Osteoblast (primary cell): Measurements from ENCODE around the gene IPO13. TPM values are rescaled to one million over a fixed set of nuclear protein-coding genes. Genes with fewer than 3 reads are reported as not detected.

ENCODE experiments used
- DNase-seq: peaks from one replicate; pipeline ENCODE4 v3.0.0; 2011; ENCODE audit warnings: low spot score, mixed read lengths; ENCODE audit not compliant: insufficient read length; ENCODE audit errors: missing footprints
- H2AFZ ChIP-seq: 2 replicates; pipeline ENCODE4 v1.6.0; 2011; ENCODE audit warnings: mild to moderate bottlenecking, low read length
- H3K27ac ChIP-seq: 2 replicates; pipeline ENCODE4 v1.5.1; 2011; ENCODE audit warnings: mild to moderate bottlenecking, low read depth, low read length, moderate library complexity
- H3K27me3 ChIP-seq: 2 replicates; pipeline ENCODE4 v1.6.0; 2012; ENCODE audit warnings: mild to moderate bottlenecking, control low read depth, inconsistent platforms, low read length, moderate library complexity; ENCODE audit not compliant: insufficient read depth
- H3K36me3 ChIP-seq: 2 replicates; pipeline ENCODE4 v1.5.1; 2011; ENCODE audit warnings: mild to moderate bottlenecking, low read length, control low read depth, moderate library complexity; ENCODE audit not compliant: insufficient read depth
- H3K4me1 ChIP-seq: 2 replicates; pipeline ENCODE4 v1.5.1; 2011; ENCODE audit warnings: mild to moderate bottlenecking, low read length, control low read depth, moderate library complexity; ENCODE audit not compliant: insufficient read depth
- H3K4me2 ChIP-seq: 2 replicates; pipeline ENCODE4 v1.6.0; 2011; ENCODE audit warnings: mild to moderate bottlenecking, low read length; ENCODE audit not compliant: insufficient read depth
- H3K4me3 ChIP-seq: fragments of 200-600 bp; sonication (generic); 3 replicates; pipeline ENCODE4 v1.5.1; 2012; ENCODE audit warnings: mild to moderate bottlenecking, low read length, inconsistent platforms; ENCODE audit not compliant: insufficient read depth
- H3K79me2 ChIP-seq: 2 replicates; pipeline ENCODE4 v1.6.0; 2012; ENCODE audit warnings: mild to moderate bottlenecking, low read length, control low read depth, inconsistent platforms; ENCODE audit not compliant: insufficient read depth
- H3K9me3 ChIP-seq: 2 replicates; pipeline ENCODE4 v1.5.1; 2011; ENCODE audit warnings: low read depth, low read length, control low read depth
- H4K20me1 ChIP-seq: 2 replicates; pipeline ENCODE4 v1.6.0; 2012; ENCODE audit warnings: mild to moderate bottlenecking, low read length, control low read depth; ENCODE audit not compliant: insufficient read depth
- total RNA-seq: library from RNA; depleted of rRNA; stranded (reverse); fragments of >200 nt; gene quantifications from 2 replicates; pipeline ENCODE4 v1.2.3, GENCODE V29; 2012
- TF ChIP-seq, protein P1 (sequence below): IDR thresholded peaks from 2 replicates; pipeline ENCODE4 v1.5.1; 2011; ENCODE audit warnings: mild to moderate bottlenecking, low read depth, low read length, moderate library complexity; ENCODE audit errors: extremely low read depth

The IPO13 gene
- total RNA-seq, 1 donor: 20.6 TPM

DNA sequence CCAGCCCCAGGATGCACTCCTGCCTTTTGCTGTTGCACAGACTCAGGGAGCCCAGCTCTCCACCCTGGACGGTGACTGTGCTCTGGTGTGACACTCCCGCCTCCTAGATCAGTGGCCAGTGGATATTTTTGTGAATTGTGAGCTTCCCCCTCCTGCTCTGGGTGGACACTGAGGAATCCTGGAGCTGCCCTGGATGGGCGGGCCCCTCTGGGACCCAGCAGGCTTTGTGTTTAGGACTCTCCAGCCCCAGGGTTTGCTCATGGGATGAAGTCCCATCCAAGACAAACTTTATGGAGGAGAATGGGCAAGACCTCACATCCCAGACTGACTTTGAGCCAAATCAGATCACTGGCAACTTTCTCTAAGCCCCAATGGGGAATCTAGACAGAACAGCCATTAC is 68.5 kb downstream of the IPO13 start:
- H3K9me3 ChIP-seq: no peaks in the 10 kb centered on the region
- H2AFZ ChIP-seq: peak overlapping the region; percentile 18
- DNase-seq: peak; percentile 87
- no peaks in the 10 kb centered on the region for H3K79me2 ChIP-seq
- TF ChIP-seq, protein P1, sequence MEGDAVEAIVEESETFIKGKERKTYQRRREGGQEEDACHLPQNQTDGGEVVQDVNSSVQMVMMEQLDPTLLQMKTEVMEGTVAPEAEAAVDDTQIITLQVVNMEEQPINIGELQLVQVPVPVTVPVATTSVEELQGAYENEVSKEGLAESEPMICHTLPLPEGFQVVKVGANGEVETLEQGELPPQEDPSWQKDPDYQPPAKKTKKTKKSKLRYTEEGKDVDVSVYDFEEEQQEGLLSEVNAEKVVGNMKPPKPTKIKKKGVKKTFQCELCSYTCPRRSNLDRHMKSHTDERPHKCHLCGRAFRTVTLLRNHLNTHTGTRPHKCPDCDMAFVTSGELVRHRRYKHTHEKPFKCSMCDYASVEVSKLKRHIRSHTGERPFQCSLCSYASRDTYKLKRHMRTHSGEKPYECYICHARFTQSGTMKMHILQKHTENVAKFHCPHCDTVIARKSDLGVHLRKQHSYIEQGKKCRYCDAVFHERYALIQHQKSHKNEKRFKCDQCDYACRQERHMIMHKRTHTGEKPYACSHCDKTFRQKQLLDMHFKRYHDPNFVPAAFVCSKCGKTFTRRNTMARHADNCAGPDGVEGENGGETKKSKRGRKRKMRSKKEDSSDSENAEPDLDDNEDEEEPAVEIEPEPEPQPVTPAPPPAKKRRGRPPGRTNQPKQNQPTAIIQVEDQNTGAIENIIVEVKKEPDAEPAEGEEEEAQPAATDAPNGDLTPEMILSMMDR: no peak
- no peak overlapping the region for H3K4me3 ChIP-seq
- H4K20me1 ChIP-seq: no peaks in the 10 kb centered on the region
- H3K4me1 ChIP-seq: peaks cover 27% of the 10 kb centered on the region
- H3K27ac ChIP-seq: no peak overlapping the region
- no peaks in the 10 kb centered on the region for H3K36me3 ChIP-seq
- H3K4me2 ChIP-seq: peak overlapping the region; percentile 47
- no peaks in the 10 kb centered on the region for H3K27me3 ChIP-seq

DNA sequence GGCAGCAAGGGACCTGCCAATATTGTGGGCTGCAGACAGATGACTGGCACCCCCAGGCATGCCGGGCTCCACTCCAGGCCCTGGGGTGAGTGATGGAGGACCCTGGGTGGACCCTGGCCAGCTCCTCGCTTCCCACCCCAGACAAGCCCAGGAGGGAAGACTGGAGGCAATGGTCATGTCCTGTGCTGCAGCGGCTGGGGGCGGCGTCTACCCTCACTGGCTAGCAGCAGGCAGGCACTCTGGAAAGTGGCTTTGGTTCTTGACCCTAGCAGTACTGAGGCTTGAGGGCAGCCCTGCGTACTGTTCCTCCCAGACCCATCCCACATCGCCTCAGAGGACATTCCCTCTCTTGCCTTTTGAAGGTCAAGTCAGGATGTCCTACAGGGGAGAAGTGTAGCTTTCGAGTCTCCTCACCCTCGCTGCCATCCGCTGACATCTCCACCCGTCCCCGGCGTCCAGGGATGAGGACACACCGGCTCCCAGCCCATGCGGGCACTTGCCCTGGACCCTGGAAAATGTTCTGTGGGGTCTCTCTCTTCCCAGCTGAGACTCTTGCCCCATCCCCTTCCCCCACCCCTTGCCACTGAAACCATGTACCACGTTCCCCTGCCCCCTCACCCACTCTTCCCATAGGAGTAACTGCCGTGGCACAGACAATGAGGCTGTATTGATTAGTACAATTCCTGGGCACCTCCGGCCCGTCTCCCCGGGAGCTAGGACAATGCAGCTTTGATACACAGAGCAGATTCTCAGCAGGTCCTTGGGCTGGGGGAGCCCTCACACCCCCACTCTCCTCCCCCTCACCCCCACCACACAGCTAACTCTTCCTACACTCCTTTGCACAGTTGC is 69.5 kb downstream of the IPO13 start:
- Histone ChIP-seq H3K9me3 (no peaks in the 10 kb centered on the region), H3K36me3 (no peaks in the 10 kb centered on the region), H3K4me1 (peaks cover 27% of the 10 kb centered on the region), H4K20me1 (no peaks in the 10 kb centered on the region), H2AFZ (no peak overlapping the region), H3K27ac (no peak overlapping the region), H3K4me3 (no peak overlapping the region), H3K4me2 (no peak overlapping the region), H3K27me3 (no peaks in the 10 kb centered on the region), H3K79me2 (no peaks in the 10 kb centered on the region)
- peak; percentile 66 for DNase-seq
- TF ChIP-seq, protein P1: no peak

DNA sequence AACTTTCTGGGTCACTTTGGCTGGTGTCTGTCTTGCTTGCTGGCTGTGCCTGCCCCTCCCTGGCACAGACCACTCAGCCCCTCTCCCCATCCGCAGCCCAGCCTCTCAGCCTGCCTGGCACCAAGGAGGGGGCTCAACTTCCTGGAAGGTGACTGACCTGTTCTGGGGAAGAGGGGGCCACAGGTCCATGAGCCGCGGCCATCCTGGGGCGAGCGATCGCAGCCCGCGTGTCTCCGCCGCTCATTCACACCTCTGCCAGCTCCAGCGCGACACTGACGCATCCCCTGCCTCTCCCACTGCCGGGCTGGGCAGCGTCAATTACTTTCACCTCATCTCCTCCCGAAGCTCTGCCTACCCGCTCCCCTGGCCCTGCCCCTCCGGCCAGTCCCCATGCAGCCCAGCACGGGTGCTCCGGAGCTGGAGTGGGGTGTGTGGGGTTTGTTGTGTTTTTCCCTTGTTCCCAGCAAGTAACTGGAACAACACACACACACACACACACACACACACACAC is 70.2 kb downstream of the IPO13 start:
- no peak overlapping the region for H3K4me2 ChIP-seq
- DNase-seq: peak; percentile 52
- H3K9me3 ChIP-seq: no peaks in the 10 kb centered on the region
- H3K4me3 ChIP-seq: no peak overlapping the region
- TF ChIP-seq, protein P1: no peak
- H2AFZ ChIP-seq: no peak overlapping the region
- no peaks in the 10 kb centered on the region for H3K27me3 ChIP-seq
- H3K27ac ChIP-seq: no peak overlapping the region
- peaks cover 27% of the 10 kb centered on the region for H3K4me1 ChIP-seq
- H3K36me3 ChIP-seq: no peaks in the 10 kb centered on the region
- no peaks in the 10 kb centered on the region for H3K79me2 ChIP-seq
- H4K20me1 ChIP-seq: no peaks in the 10 kb centered on the region

Other genes with a start within 250 kb of the IPO13 start
- 18.0 and 18.5 TPM in 2 replicates for gene ST3GAL3, start 239.4 kb upstream of the IPO13 start, total RNA-seq
- gene ARTN, start 13.1 kb upstream of the IPO13 start, total RNA-seq: 0.29 TPM in 1 of 2 replicates, not detected in the other
- gene DPH2, start 23.1 kb downstream of the IPO13 start, total RNA-seq: 10.3 and 15.6 TPM in 2 replicates
- gene ATP6V0B, start 28.0 kb downstream of the IPO13 start, total RNA-seq: 81.9 and 89.4 TPM in 2 replicates
- 95.5 and 99.5 TPM in 2 replicates for gene B4GALT2, start 32.3 kb downstream of the IPO13 start, total RNA-seq
- gene CCDC24, start 44.6 kb downstream of the IPO13 start, total RNA-seq: 2.4 and 2.9 TPM in 2 replicates
- 18.5 and 19.4 TPM in 2 replicates for gene SLC6A9, start 84.5 kb downstream of the IPO13 start, total RNA-seq
- gene KLF17, start 171.9 kb downstream of the IPO13 start, total RNA-seq: 0.36 and 0.59 TPM in 2 replicates
- not detected in 2 replicates for gene KLF18, start 194.7 kb downstream of the IPO13 start, total RNA-seq